ENCODE results near the gene HPCAL1.

- TF ChIP-seq POLR2AphosphoS5 (IDR thresholded peaks at IDR 0.05) (no peak), CTCF (IDR thresholded peaks at IDR 0.05) (no peak)
These were observed 38.0 kb upstream of the HPCAL1 start for GRCh38 chr2:10264506-10265328.

Data from prostate gland (tissue), 2 donors.